DMS153 (cell line): ENCODE results near the gene CACNB1.

Source experiments
- DNase-seq: peaks from one replicate; lab custom pipeline; 2025; lab: John Stamatoyannopoulos, UW

CACNB1 gene

GRCh38 chr17:39123627-39124026 lies 73.8 kb downstream of the CACNB1 start:
- no peak for DNase-seq
